Stimulated activated CD4-positive, alpha-beta T cell treated with anti-CD3 and anti-CD28 coated beads, Interleukin-4, amount 100 ng/mL, for 48 hours (primary cell): ENCODE data around the gene KIF18B.

Experiments used
- DNase-seq, 2 donors: peaks; one replicate each; pipeline ENCODE4 v3.0.0-alpha.2; 2020; ENCODE audit warnings: low read depth in 2 of 2

The KIF18B gene

GRCh38 chr17:44905006-44906000, 42.3 kb downstream of the KIF18B start:
- no peak for DNase-seq

GRCh38 chr17:44904001-44904984, 43.3 kb downstream of the KIF18B start:
- DNase-seq: no peak

GRCh38 chr17:44903012-44903685, 44.4 kb downstream of the KIF18B start:
- DNase-seq: no peak

- no peak for DNase-seq
Observed at GRCh38 chr17:44902135-44902760, 45.3 kb downstream of the KIF18B start.

GRCh38 chr17:44901411-44901921, 46.1 kb downstream of the KIF18B start:
- no peak for DNase-seq

GRCh38 chr17:44900894-44901293, 46.7 kb downstream of the KIF18B start:
- no peak for DNase-seq

GRCh38 chr17:44899074-44899782, 48.3 kb downstream of the KIF18B start, which contains the start of gene EFTUD2:
TSS of gene EFTUD2 (minus strand) at chr17:44899445. CDS start at chr17:44894521, 4,924 bp downstream.
- DNase-seq: peak; percentile 88 to 90

GRCh38 chr17:44898768-44899073, 48.9 kb downstream of the KIF18B start:
- no peak for DNase-seq

GRCh38 chr17:44894642-44895041, 52.9 kb downstream of the KIF18B start:
- no peak for DNase-seq

GRCh38 chr17:44892250-44892649, 55.3 kb downstream of the KIF18B start:
- DNase-seq: no peak

- DNase-seq: no peak
Observed at GRCh38 chr17:44889003-44889402, 58.6 kb downstream of the KIF18B start.

GRCh38 chr17:44887971-44888954, 59.3 kb downstream of the KIF18B start:
- no peak for DNase-seq

- DNase-seq: no peak
Observed at GRCh38 chr17:44887016-44887415, 60.6 kb downstream of the KIF18B start.

- DNase-seq: no peak
Observed at GRCh38 chr17:44884941-44885340, 62.6 kb downstream of the KIF18B start.

GRCh38 chr17:44881145-44881544, 66.4 kb downstream of the KIF18B start:
- DNase-seq: no peak

GRCh38 chr17:44880062-44880461, 67.5 kb downstream of the KIF18B start:
- DNase-seq: no peak

GRCh38 chr17:44879376-44879775, 68.2 kb downstream of the KIF18B start:
- no peak for DNase-seq

- no peak for DNase-seq
Observed at GRCh38 chr17:44878627-44879221, 68.8 kb downstream of the KIF18B start.

GRCh38 chr17:44877121-44877520, 70.5 kb downstream of the KIF18B start:
- DNase-seq: no peak
